Erythroblast (primary cell): ENCODE results near the gene PTGFR.

Experiments
- GATA1 ChIP-seq: IDR thresholded peaks from 2 replicates; pipeline ENCODE4 v1.6.1; 2011; ENCODE audit warnings: low read depth, mild to moderate bottlenecking, control low read depth, low read length, moderate library complexity
- POLR2A ChIP-seq: IDR thresholded peaks from 2 replicates; pipeline ENCODE4 v1.6.1; 2011; ENCODE audit warnings: mild to moderate bottlenecking, low read length

GRCh38 chr1:78553859-78554258 lies 63.1 kb downstream of the PTGFR start:
- no peak for TF ChIP-seq POLR2A
- TF ChIP-seq GATA1: no peak
